ENCODE data around the gene BANF2.

DNA sequence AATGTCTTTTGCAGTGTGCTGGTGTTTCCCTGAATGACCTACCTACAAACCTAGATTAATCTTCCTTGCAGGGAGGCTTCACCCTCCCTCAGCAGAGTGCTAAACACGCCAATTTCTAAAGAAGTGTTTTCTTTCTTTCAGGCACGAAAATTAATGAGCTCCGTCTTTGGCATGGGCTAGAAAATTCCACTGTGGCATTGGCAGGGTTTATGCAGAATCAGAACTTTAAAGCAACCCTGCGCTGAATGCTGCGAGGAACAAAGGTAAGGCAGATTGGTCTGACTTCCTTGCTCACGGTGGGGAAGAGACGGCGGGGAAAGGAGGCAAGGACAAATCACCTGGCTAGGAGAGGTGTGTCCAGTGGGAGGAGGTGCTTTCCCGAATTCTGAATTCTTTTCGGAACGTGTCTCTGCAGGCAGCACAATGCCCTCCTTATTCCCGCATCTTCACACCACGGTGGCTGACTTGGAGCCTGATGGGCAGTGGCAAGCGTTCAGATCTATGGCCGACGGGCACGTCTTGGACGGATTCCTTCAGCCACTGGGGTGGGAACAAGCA, 6.2 kb upstream of the BANF2 start:
- TF ChIP-seq REST (IDR thresholded peaks at IDR 0.05; ENCODE audit: unreplicated experiment) = no peak
- TF ChIP-seq EZH2phosphoT487 (IDR thresholded peaks at IDR 0.05; ENCODE audit: unreplicated experiment) = no peak
- no peak for TF ChIP-seq POLR2AphosphoS5 (IDR thresholded peaks at IDR 0.05; ENCODE audit: low read depth)
- TF ChIP-seq, protein P1, sequence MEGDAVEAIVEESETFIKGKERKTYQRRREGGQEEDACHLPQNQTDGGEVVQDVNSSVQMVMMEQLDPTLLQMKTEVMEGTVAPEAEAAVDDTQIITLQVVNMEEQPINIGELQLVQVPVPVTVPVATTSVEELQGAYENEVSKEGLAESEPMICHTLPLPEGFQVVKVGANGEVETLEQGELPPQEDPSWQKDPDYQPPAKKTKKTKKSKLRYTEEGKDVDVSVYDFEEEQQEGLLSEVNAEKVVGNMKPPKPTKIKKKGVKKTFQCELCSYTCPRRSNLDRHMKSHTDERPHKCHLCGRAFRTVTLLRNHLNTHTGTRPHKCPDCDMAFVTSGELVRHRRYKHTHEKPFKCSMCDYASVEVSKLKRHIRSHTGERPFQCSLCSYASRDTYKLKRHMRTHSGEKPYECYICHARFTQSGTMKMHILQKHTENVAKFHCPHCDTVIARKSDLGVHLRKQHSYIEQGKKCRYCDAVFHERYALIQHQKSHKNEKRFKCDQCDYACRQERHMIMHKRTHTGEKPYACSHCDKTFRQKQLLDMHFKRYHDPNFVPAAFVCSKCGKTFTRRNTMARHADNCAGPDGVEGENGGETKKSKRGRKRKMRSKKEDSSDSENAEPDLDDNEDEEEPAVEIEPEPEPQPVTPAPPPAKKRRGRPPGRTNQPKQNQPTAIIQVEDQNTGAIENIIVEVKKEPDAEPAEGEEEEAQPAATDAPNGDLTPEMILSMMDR (conservative IDR thresholded peaks at IDR 0.05; ENCODE audit: low read depth in 2 of 2) = no peak
- no peak for TF ChIP-seq ETS1 (IDR thresholded peaks at IDR 0.05)
- TF ChIP-seq EZH2 (IDR thresholded peaks at IDR 0.05; ENCODE audit: low read depth, unreplicated experiment) = no peak
- no peak for TF ChIP-seq CREB1 (CRISPR knock-in tag; IDR thresholded peaks at IDR 0.05; ENCODE audit: low read depth)
- no peak for TF ChIP-seq ZNF114 (CRISPR knock-in tag; IDR thresholded peaks at IDR 0.05)
- no peak for TF ChIP-seq STAT1 (IDR thresholded peaks at IDR 0.05; ENCODE audit: unreplicated experiment)
- no peak for TF ChIP-seq JUNB (IDR thresholded peaks at IDR 0.05; ENCODE audit: unreplicated experiment)
- TF ChIP-seq NANOG (IDR thresholded peaks at IDR 0.05; ENCODE audit: borderline replicate concordance) = no peak
- no peak for TF ChIP-seq ZNF331 (CRISPR knock-in tag; IDR thresholded peaks at IDR 0.05; ENCODE audit: low read depth)
- TF ChIP-seq, protein P2, sequence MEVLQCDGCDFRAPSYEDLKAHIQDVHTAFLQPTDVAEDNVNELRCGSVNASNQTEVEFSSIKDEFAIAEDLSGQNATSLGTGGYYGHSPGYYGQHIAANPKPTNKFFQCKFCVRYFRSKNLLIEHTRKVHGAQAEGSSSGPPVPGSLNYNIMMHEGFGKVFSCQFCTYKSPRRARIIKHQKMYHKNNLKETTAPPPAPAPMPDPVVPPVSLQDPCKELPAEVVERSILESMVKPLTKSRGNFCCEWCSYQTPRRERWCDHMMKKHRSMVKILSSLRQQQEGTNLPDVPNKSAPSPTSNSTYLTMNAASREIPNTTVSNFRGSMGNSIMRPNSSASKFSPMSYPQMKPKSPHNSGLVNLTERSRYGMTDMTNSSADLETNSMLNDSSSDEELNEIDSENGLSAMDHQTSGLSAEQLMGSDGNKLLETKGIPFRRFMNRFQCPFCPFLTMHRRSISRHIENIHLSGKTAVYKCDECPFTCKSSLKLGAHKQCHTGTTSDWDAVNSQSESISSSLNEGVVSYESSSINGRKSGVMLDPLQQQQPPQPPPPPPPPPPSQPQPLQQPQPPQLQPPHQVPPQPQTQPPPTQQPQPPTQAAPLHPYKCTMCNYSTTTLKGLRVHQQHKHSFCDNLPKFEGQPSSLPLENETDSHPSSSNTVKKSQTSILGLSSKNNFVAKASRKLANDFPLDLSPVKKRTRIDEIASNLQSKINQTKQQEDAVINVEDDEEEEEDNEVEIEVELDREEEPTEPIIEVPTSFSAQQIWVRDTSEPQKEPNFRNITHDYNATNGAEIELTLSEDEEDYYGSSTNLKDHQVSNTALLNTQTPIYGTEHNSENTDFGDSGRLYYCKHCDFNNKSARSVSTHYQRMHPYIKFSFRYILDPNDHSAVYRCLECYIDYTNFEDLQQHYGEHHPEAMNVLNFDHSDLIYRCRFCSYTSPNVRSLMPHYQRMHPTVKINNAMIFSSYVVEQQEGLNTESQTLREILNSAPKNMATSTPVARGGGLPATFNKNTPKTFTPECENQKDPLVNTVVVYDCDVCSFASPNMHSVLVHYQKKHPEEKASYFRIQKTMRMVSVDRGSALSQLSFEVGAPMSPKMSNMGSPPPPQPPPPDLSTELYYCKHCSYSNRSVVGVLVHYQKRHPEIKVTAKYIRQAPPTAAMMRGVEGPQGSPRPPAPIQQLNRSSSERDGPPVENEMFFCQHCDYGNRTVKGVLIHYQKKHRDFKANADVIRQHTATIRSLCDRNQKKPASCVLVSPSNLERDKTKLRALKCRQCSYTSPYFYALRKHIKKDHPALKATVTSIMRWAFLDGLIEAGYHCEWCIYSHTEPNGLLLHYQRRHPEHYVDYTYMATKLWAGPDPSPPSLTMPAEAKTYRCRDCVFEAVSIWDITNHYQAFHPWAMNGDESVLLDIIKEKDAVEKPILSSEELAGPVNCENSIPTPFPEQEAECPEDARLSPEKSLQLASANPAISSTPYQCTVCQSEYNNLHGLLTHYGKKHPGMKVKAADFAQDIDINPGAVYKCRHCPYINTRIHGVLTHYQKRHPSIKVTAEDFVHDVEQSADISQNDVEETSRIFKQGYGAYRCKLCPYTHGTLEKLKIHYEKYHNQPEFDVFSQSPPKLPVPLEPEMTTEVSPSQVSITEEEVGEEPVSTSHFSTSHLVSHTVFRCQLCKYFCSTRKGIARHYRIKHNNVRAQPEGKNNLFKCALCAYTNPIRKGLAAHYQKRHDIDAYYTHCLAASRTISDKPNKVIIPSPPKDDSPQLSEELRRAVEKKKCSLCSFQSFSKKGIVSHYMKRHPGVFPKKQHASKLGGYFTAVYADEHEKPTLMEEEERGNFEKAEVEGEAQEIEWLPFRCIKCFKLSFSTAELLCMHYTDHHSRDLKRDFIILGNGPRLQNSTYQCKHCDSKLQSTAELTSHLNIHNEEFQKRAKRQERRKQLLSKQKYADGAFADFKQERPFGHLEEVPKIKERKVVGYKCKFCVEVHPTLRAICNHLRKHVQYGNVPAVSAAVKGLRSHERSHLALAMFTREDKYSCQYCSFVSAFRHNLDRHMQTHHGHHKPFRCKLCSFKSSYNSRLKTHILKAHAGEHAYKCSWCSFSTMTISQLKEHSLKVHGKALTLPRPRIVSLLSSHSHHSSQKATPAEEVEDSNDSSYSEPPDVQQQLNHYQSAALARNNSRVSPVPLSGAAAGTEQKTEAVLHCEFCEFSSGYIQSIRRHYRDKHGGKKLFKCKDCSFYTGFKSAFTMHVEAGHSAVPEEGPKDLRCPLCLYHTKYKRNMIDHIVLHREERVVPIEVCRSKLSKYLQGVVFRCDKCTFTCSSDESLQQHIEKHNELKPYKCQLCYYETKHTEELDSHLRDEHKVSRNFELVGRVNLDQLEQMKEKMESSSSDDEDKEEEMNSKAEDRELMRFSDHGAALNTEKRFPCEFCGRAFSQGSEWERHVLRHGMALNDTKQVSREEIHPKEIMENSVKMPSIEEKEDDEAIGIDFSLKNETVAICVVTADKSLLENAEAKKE (CRISPR knock-in tag; IDR thresholded peaks at IDR 0.05) = no peak
